ENCODE measurements around the gene AK1. TPM values are rescaled to one million over a fixed set of nuclear protein-coding genes. Genes with fewer than 3 reads are reported as not detected.
A peak's percentile ranks its signal among the peaks of the same experiment; 100 is the strongest.

The AK1 gene
- total and polyA plus RNA-seq, 9 of the 15 experiments (the other 6 are each of a cell fraction or from before 2014, with no cell fraction given): 10.1 to 71.8 (median 39.0) TPM

DNA sequence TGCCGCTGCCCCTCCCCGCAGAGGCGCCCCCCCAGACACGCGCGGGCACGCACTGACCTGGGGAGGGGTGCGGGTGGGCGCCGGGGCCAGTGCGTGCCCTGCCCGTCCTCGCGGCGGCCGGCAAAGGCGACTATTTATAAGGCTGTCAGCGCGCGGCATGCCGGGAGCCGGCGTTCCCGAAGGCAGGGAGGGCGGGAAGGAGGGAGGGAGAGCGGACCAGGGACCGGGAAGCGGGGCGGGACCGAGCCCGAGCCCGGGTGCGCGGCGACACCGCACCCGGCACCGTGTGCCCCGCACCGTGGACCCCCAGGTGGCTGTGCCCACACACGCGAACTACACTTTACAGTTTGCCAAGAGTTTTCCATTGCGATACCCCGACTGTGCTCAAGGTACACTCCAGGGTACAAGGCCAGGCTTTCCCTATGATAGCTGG is at the start of gene AK1 (continued):
- TF ChIP-seq, protein P1, sequence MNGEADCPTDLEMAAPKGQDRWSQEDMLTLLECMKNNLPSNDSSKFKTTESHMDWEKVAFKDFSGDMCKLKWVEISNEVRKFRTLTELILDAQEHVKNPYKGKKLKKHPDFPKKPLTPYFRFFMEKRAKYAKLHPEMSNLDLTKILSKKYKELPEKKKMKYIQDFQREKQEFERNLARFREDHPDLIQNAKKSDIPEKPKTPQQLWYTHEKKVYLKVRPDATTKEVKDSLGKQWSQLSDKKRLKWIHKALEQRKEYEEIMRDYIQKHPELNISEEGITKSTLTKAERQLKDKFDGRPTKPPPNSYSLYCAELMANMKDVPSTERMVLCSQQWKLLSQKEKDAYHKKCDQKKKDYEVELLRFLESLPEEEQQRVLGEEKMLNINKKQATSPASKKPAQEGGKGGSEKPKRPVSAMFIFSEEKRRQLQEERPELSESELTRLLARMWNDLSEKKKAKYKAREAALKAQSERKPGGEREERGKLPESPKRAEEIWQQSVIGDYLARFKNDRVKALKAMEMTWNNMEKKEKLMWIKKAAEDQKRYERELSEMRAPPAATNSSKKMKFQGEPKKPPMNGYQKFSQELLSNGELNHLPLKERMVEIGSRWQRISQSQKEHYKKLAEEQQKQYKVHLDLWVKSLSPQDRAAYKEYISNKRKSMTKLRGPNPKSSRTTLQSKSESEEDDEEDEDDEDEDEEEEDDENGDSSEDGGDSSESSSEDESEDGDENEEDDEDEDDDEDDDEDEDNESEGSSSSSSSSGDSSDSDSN (IDR thresholded peaks at IDR 0.05; ENCODE audit: borderline replicate concordance in 1 of 2, low read depth in 2 of 2, low read length in 2 of 2): 0 out of 4 replicates have a peak, but pooled peaks of 1 of the 2 experiments have one; percentile 44
- TF ChIP-seq, protein P2, sequence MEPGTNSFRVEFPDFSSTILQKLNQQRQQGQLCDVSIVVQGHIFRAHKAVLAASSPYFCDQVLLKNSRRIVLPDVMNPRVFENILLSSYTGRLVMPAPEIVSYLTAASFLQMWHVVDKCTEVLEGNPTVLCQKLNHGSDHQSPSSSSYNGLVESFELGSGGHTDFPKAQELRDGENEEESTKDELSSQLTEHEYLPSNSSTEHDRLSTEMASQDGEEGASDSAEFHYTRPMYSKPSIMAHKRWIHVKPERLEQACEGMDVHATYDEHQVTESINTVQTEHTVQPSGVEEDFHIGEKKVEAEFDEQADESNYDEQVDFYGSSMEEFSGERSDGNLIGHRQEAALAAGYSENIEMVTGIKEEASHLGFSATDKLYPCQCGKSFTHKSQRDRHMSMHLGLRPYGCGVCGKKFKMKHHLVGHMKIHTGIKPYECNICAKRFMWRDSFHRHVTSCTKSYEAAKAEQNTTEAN (CRISPR knock-in tag; IDR thresholded peaks at IDR 0.05): no peak
- TF ChIP-seq, protein P3, sequence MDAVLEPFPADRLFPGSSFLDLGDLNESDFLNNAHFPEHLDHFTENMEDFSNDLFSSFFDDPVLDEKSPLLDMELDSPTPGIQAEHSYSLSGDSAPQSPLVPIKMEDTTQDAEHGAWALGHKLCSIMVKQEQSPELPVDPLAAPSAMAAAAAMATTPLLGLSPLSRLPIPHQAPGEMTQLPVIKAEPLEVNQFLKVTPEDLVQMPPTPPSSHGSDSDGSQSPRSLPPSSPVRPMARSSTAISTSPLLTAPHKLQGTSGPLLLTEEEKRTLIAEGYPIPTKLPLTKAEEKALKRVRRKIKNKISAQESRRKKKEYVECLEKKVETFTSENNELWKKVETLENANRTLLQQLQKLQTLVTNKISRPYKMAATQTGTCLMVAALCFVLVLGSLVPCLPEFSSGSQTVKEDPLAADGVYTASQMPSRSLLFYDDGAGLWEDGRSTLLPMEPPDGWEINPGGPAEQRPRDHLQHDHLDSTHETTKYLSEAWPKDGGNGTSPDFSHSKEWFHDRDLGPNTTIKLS (IDR thresholded peaks at IDR 0.05; ENCODE audit: borderline replicate concordance, low read depth): no peak
- no peak for TF ChIP-seq ZNF184 (CRISPR knock-in tag; IDR thresholded peaks at IDR 0.05)
- no peak for TF ChIP-seq NCOA2 (IDR thresholded peaks at IDR 0.05; ENCODE audit: partially characterized antibody in 2 of 2)
- no peak for TF ChIP-seq SMARCA4 (IDR thresholded peaks at IDR 0.05)
- peak; percentile 46; the same call in 1 of the 2 replicates for TF ChIP-seq L3MBTL2 (IDR thresholded peaks at IDR 0.05)
- TF ChIP-seq GTF2A2 (tag; IDR thresholded peaks at IDR 0.05): peak; percentile 78; the same call in 1 of the 2 replicates
- no peak for TF ChIP-seq TAF7 (tag; IDR thresholded peaks at IDR 0.05)
- TF ChIP-seq HLTF (IDR thresholded peaks at IDR 0.05): no peak
- TF ChIP-seq, protein P4, sequence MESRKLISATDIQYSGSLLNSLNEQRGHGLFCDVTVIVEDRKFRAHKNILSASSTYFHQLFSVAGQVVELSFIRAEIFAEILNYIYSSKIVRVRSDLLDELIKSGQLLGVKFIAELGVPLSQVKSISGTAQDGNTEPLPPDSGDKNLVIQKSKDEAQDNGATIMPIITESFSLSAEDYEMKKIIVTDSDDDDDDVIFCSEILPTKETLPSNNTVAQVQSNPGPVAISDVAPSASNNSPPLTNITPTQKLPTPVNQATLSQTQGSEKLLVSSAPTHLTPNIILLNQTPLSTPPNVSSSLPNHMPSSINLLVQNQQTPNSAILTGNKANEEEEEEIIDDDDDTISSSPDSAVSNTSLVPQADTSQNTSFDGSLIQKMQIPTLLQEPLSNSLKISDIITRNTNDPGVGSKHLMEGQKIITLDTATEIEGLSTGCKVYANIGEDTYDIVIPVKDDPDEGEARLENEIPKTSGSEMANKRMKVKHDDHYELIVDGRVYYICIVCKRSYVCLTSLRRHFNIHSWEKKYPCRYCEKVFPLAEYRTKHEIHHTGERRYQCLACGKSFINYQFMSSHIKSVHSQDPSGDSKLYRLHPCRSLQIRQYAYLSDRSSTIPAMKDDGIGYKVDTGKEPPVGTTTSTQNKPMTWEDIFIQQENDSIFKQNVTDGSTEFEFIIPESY (CRISPR knock-in tag; IDR thresholded peaks at IDR 0.05): no peak; the same call in 1 of the 2 replicates
- no peak for TF ChIP-seq TFAM (CRISPR knock-in tag; conservative IDR thresholded peaks at IDR 0.05)
- TF ChIP-seq HNRNPK (IDR thresholded peaks at IDR 0.05; ENCODE audit: low read depth, low read length, poor library complexity, severe bottlenecking): no peak
- TF ChIP-seq ZNF253 (CRISPR knock-in tag; conservative IDR thresholded peaks at IDR 0.05): no peak
- TF ChIP-seq, protein P5, sequence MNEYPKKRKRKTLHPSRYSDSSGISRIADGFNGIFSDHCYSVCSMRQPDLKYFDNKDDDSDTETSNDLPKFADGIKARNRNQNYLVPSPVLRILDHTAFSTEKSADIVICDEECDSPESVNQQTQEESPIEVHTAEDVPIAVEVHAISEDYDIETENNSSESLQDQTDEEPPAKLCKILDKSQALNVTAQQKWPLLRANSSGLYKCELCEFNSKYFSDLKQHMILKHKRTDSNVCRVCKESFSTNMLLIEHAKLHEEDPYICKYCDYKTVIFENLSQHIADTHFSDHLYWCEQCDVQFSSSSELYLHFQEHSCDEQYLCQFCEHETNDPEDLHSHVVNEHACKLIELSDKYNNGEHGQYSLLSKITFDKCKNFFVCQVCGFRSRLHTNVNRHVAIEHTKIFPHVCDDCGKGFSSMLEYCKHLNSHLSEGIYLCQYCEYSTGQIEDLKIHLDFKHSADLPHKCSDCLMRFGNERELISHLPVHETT (CRISPR knock-in tag; conservative IDR thresholded peaks at IDR 0.05 in 1 of 2, IDR thresholded peaks at IDR 0.05 in 1 of 2): peak in 1 of 2 experiments; percentile 59; a peak in 1 of 4 replicates
- peak; percentile 52 for TF ChIP-seq ATF7 (IDR thresholded peaks at IDR 0.05)
- no peak for TF ChIP-seq MECOM (CRISPR knock-in tag; IDR thresholded peaks at IDR 0.05)
- TF ChIP-seq FOSL1 (tag; conservative IDR thresholded peaks at IDR 0.05): no peak
- TF ChIP-seq MED1 (CRISPR knock-in tag; IDR thresholded peaks at IDR 0.05; ENCODE audit: borderline replicate concordance): no peak
- TF ChIP-seq TCF3 (CRISPR knock-in tag; IDR thresholded peaks at IDR 0.05): 0 out of 2 replicates have a peak, but pooled peaks have one; percentile 15
